Measurements from ENCODE around the gene SELENOW. TPM values are rescaled to one million over a fixed set of nuclear protein-coding genes. Genes with fewer than 3 reads are reported as not detected.

The SELENOW gene
- total RNA-seq, 4 donors from 2014 or later = 1,363 to 1,667 (median 1,434) TPM

DNA sequence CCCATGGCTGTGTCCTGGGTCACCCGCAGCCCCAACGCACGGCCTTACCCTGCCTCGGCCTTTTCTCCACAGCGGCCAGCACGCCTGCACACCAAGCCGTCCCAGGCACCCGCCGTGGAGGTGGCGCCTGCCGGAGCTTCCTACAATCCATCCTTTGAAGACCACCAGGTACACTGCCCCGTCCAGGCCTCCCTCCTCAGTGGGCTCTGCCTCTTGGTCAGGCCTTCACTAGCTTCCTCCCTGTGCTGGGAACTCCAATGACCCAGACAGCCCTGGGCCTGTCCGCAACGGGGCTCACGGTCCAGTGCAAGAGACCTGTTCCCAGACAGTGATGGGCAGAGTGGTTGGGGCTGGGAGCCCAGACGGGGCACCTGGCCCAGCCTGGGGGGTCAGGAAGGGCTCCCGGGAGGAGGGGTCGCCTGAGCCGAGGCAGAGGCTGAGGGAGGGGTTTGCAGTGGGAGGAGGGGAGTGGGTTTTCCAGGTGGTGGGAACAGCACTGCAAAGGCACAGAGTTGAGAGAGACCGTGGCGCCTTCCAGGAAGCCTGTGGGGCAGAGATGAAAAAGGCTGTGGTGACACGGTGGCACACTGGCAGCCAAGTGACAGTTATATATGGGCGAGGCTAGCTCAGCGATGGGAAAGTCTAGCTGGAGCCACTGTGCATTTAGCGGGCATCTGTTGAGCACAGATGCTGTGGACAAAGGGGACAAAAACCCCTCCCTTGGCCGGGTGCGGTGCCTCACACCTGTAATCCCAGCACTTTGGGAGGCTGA, 25.9 kb upstream of the SELENOW start:
- intact Hi-C loops (cut with DNase I) = no loop called here
- no peaks in the 10 kb centered on the region for H3K27me3 ChIP-seq
- DNase-seq (ENCODE audit: extremely low spot score) = no peak

GRCh38 chr19:47754206-47755064, 24.1 kb upstream of the SELENOW start:
- intact Hi-C loops (cut with DNase I) = no loop called here
- no peak overlapping the region for H3K27ac ChIP-seq (replicated peaks in 1 of 4)
- no peaks in the 10 kb centered on the region for H3K27me3 ChIP-seq
- peaks cover 0 to 10% (median 4%) of the 10 kb centered on the region in 4 donors for H3K4me1 ChIP-seq
- DNase-seq (ENCODE audit: extremely low spot score) = no peak
- H3K36me3 ChIP-seq = peaks cover 95 to 100% (median 99%) of the 10 kb centered on the region in 4 donors
- TF ChIP-seq CTCF (IDR thresholded peaks at IDR 0.05) (no peak), POLR2AphosphoS5 (IDR thresholded peaks at IDR 0.05) (no peak), POLR2A (IDR thresholded peaks at IDR 0.05; ENCODE audit: low read depth) (no peak), EP300 (IDR thresholded peaks at IDR 0.05) (no peak)
- WGBS = 92% methylated on average over 18 of the region's 37 CpGs
- no peak overlapping the region for H3K4me3 ChIP-seq
- no peaks in the 10 kb centered on the region for H3K9me3 ChIP-seq

More for the DNA sequence above, 25.9 kb upstream of the SELENOW start:
- Histone ChIP-seq H3K9me3 (no peaks in the 10 kb centered on the region), H3K4me3 (no peak overlapping the region), H3K36me3 (peaks cover 82 to 100% (median 100%) of the 10 kb centered on the region in 4 donors), H3K4me1 (peaks cover 3 to 27% (median 12%) of the 10 kb centered on the region in 4 donors), H3K27ac (replicated peaks in 1 of 4) (no peak overlapping the region)
- TF ChIP-seq POLR2AphosphoS5 (IDR thresholded peaks at IDR 0.05) (no peak), CTCF (IDR thresholded peaks at IDR 0.05) (no peak)
- WGBS = 93% methylated on average over 26 of the region's 27 CpGs

GRCh38 chr19:47755065-47755761, 23.3 kb upstream of the SELENOW start:
- TF ChIP-seq CTCF (IDR thresholded peaks at IDR 0.05) (no peak), POLR2AphosphoS5 (IDR thresholded peaks at IDR 0.05) (no peak), EP300 (IDR thresholded peaks at IDR 0.05) (no peak), POLR2A (IDR thresholded peaks at IDR 0.05; ENCODE audit: low read depth) (no peak)
- Histone ChIP-seq H3K27ac (replicated peaks in 1 of 4) (no peak overlapping the region), H3K4me3 (no peak overlapping the region), H3K4me1 (peaks cover 0 to 3% (median 0%) of the 10 kb centered on the region in 4 donors), H3K9me3 (no peaks in the 10 kb centered on the region), H3K36me3 (peaks cover 88 to 100% (median 98%) of the 10 kb centered on the region in 4 donors), H3K27me3 (no peaks in the 10 kb centered on the region)
- DNase-seq (ENCODE audit: extremely low spot score) = no peak
- intact Hi-C loops (cut with DNase I) = no loop called here
- WGBS = 91% methylated on average over 10 of the region's 36 CpGs

DNA sequence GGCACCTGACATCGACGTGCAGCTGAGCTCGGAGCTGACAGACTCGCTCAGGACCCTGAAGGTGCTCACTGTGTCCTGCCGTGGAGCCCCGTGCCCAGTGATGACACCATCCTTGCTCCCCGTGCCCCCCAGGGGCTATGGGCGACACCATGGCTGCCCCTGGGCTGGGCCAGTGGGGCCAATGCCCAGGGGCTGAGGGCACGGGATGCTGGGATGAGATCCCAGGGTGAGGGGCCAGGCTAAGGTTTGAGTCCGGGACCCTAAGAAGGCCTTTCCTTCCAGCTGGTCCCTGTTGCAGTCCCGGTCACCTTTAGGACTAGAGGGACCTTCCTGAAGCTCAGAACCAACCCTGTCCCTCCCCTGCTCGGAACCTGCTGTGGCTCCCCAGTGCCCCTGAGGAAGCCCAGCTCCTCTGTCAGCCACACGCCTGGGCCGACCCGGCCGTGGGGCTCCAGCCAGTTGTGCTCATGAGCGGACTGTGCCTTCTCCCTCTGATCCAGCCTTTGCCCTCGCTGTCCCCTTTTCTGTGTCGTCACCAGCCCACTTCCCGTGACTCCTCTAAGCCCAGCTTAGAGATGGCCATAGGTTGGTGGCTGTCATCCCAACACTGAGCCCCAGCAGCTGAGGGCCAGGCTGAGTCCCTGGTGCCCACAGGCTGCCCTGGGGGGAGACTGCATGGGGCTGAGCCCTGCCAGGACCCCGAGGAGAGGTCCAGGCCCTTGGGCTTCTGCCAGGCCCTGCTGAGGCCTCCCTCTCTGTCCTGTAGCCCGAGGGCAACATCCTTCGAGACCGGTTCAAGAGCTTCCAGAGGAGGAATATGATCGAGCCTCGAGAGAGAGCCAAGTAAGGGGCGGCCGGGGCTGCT, 22.5 kb upstream of the SELENOW start:
- intact Hi-C loops (cut with DNase I) = no loop called here
- Histone ChIP-seq H3K27ac (replicated peaks in 1 of 4) (no peak overlapping the region), H3K4me3 (no peak overlapping the region), H3K27me3 (no peaks in the 10 kb centered on the region), H3K4me1 (no peaks in the 10 kb centered on the region), H3K36me3 (peaks cover 80 to 99% (median 94%) of the 10 kb centered on the region in 4 donors), H3K9me3 (no peaks in the 10 kb centered on the region)
- no peak for DNase-seq (ENCODE audit: extremely low spot score)
- TF ChIP-seq CTCF (IDR thresholded peaks at IDR 0.05) (no peak), POLR2AphosphoS5 (IDR thresholded peaks at IDR 0.05) (no peak), EP300 (IDR thresholded peaks at IDR 0.05) (no peak)
- 93% methylated on average over 19 of the region's 28 CpGs for WGBS

All from esophagus muscularis mucosa (tissue), 4 donors.